ENCODE measurements around the gene SMPD3.

- TF ChIP-seq CTCF (IDR thresholded peaks at IDR 0.05) (no peak), POLR2A (IDR thresholded peaks at IDR 0.05) (no peak)
Observed at GRCh38 chr16:68362262-68362913, 85.9 kb downstream of the SMPD3 start.

Measured in uterus (tissue), 2 donors.